GM21367 (cell line): ENCODE data around the gene TEAD1.

ENCODE experiments used
- ATAC-seq: cut with Tn5 transposase; IDR thresholded peaks from one replicate; pipeline ENCODE4 v1.9.1; 2021; ENCODE audit not compliant: unreplicated experiment

Gene TEAD1

GRCh38 chr11:12831471-12832202, 157.4 kb downstream of the TEAD1 start:
- ATAC-seq = no peak

GRCh38 chr11:12832480-12833224, 158.4 kb downstream of the TEAD1 start:
- ATAC-seq = no peak

- no peak for ATAC-seq
These were observed 159.9 kb downstream of the TEAD1 start for GRCh38 chr11:12834166-12834565.

- no peak for ATAC-seq
These were observed 160.4 kb downstream of the TEAD1 start for GRCh38 chr11:12834630-12835029.

GRCh38 chr11:12835286-12835685, 161.1 kb downstream of the TEAD1 start:
- ATAC-seq = no peak

GRCh38 chr11:12838463-12839123, 164.4 kb downstream of the TEAD1 start:
- ATAC-seq = no peak

GRCh38 chr11:12840871-12841660, 166.8 kb downstream of the TEAD1 start:
- no peak for ATAC-seq

- no peak for ATAC-seq
These were observed 167.9 kb downstream of the TEAD1 start for GRCh38 chr11:12841946-12842630.

- ATAC-seq = no peak
These were observed 168.9 kb downstream of the TEAD1 start for GRCh38 chr11:12842933-12843636.

- no peak for ATAC-seq
These were observed 170.9 kb downstream of the TEAD1 start for GRCh38 chr11:12845163-12845562.

GRCh38 chr11:12845739-12846358, 171.6 kb downstream of the TEAD1 start:
- ATAC-seq = no peak

GRCh38 chr11:12846786-12847615, 172.8 kb downstream of the TEAD1 start:
- no peak for ATAC-seq

- no peak for ATAC-seq
These were observed 174.2 kb downstream of the TEAD1 start for GRCh38 chr11:12848413-12848812.

- ATAC-seq = no peak
These were observed 179.1 kb downstream of the TEAD1 start for GRCh38 chr11:12853325-12853651.

- no peak for ATAC-seq
These were observed 179.6 kb downstream of the TEAD1 start for GRCh38 chr11:12853652-12854296.

- no peak for ATAC-seq
These were observed 180.1 kb downstream of the TEAD1 start for GRCh38 chr11:12854297-12854661.

- no peak for ATAC-seq
These were observed 180.6 kb downstream of the TEAD1 start for GRCh38 chr11:12854829-12855228.

GRCh38 chr11:12856338-12856737, 182.1 kb downstream of the TEAD1 start:
- no peak for ATAC-seq
